HG03439 (cell line): ENCODE data around the gene RIMBP2.
"Not testable (repeated sequence)": the region's sequence is repeated elsewhere in the genome, so short reads cannot be mapped to it uniquely, and the experiment has no call there.

ENCODE experiments used
- ATAC-seq: cut with Tn5 transposase; IDR thresholded peaks from one replicate; pipeline ENCODE4 v1.9.1; 2021; ENCODE audit warnings: mild to moderate bottlenecking, moderate library complexity; ENCODE audit not compliant: unreplicated experiment

RIMBP2 gene

GRCh38 chr12:130707571-130707891 is 8.6 kb downstream of the RIMBP2 start:
- no peak for ATAC-seq

- ATAC-seq, result no peak
Observed at GRCh38 chr12:130706885-130707570, 9.1 kb downstream of the RIMBP2 start.

GRCh38 chr12:130706311-130706710 is 9.8 kb downstream of the RIMBP2 start:
- no peak for ATAC-seq

GRCh38 chr12:130705178-130705822 is 10.8 kb downstream of the RIMBP2 start:
- ATAC-seq, result no peak

- no peak for ATAC-seq
Observed at GRCh38 chr12:130704606-130705005, 11.5 kb downstream of the RIMBP2 start.

- no peak for ATAC-seq
Observed at GRCh38 chr12:130703733-130704375, 12.2 kb downstream of the RIMBP2 start.

- no peak for ATAC-seq
Observed at GRCh38 chr12:130702966-130703732, 12.9 kb downstream of the RIMBP2 start.

- ATAC-seq, result no peak
Observed at GRCh38 chr12:130701402-130701744, 14.7 kb downstream of the RIMBP2 start.

GRCh38 chr12:130700492-130701401 is 15.4 kb downstream of the RIMBP2 start:
- no peak for ATAC-seq

- no peak for ATAC-seq
Observed at GRCh38 chr12:130698106-130698505, 18.0 kb downstream of the RIMBP2 start.

- ATAC-seq, result no peak
Observed at GRCh38 chr12:130696379-130697100, 19.6 kb downstream of the RIMBP2 start.

GRCh38 chr12:130695061-130695460 is 21.0 kb downstream of the RIMBP2 start:
- no peak for ATAC-seq

GRCh38 chr12:130689408-130690405 is 26.4 kb downstream of the RIMBP2 start:
- no peak for ATAC-seq

- ATAC-seq, result not testable (repeated sequence)
Observed at GRCh38 chr12:130688999-130689398, 27.1 kb downstream of the RIMBP2 start.

GRCh38 chr12:130687796-130688778 is 28.0 kb downstream of the RIMBP2 start:
- ATAC-seq, result no peak

GRCh38 chr12:130687190-130687589 is 28.9 kb downstream of the RIMBP2 start:
- ATAC-seq, result no peak

GRCh38 chr12:130686511-130686991 is 29.5 kb downstream of the RIMBP2 start:
- ATAC-seq, result no peak
